NCI-H524 (cell line): Measurements from ENCODE around the gene ZNF787.
A peak's percentile ranks its signal among the peaks of the same experiment; 100 is the strongest.

Experiments
- DNase-seq, 2 experiments: peaks; one replicate each; lab custom pipeline; 2025; lab: John Stamatoyannopoulos, UW

The ZNF787 gene

GRCh38 chr19:56086671-56087430 lies 34.2 kb downstream of the ZNF787 start:
- no peak for DNase-seq

GRCh38 chr19:56085571-56086275 lies 35.4 kb downstream of the ZNF787 start:
- no peak for DNase-seq

DNA sequence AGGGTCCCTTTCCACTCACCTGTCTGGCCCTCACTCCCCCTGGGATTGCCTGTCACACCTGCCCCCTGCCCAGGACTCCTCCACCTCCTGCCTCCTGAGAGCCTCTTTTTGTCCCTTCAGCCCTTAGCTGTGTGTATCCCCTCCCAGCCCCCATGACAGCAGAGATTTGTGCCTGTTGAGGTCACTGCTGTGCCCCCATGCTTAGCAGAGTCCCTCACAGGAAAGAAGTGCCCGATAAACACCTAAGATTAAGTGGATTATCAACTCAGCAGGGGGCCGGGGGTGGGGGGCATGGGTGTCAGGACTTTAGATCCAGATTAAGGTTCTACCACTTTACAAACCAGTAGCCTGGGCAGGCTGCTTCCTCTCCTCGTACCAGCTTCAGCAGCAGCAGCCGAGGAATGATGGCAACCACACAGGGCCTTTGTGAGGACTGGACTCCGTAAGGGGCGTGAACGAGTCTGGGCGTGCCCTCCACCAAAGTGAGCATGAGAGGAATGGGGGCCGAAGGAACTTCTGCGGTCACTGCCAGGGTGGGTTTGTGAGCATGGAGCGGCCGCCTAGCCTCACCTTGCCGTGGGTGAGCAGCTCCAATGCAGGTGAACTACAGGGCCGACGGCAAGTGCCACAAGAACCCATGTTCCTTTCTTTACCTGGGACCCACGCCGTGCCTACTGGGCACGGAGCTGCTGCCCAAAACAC lies 36.1 kb downstream of the ZNF787 start:
- no peak for DNase-seq

DNA sequence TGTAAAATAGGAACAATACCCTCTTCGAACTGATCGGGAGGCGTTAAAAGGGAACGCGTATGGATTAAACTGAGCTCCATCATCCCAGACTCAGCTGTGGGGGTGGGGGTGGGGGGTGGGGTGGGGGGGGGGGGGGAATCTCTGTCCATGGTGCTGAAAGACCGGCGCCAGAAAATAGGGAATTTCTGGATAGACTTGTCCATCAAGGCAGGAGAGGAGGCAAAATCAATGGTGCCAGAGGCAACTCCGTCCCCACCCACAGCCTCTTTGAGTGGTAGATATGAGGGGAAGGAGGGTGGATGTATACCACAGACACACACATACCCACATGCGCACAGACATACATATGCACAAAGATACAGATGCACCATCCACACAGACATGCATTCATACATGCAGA lies 37.4 kb downstream of the ZNF787 start:
- no peak for DNase-seq

DNA sequence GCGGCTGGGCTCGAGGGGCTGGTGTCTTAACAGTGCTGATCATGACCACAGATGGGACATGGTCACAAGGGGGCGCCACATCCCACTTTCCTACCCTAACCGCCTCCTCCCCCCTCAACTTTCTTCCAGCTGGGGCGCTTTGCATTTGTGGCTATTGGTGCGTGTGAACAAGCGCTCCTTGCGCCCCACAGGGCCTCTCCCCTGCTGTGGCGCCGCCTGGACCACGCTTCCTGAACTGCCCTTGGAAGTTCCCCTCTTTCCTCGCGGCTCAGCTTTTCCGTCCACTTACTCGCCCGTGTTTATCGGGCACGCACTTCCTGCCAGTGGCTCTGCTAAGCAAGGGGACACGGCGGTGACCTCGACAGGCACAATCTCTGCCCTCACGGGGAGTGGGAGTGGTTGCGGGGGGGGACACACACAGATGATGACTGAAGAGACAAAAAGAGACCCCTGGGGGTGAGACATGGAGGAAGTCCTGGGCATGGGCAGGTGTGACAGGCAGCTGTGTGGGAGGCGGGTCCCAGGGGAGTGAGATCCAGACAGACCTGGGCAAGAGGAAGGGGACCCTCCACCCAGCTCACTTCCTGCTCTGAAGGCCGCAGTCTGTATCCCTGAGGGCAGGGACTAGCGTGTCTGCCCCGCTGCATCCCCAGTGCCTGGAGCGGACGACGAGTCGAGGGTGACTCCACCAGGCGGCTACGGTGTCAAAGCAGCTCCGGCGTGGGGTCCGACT lies 40.3 kb downstream of the ZNF787 start:
- peak; percentile 81 for DNase-seq

- no peak for DNase-seq
These were observed 41.5 kb downstream of the ZNF787 start for GRCh38 chr19:56079609-56080008.

GRCh38 chr19:56076498-56076897 lies 44.6 kb downstream of the ZNF787 start:
- DNase-seq = peak in 1 of 2 experiments; percentile 57

DNA sequence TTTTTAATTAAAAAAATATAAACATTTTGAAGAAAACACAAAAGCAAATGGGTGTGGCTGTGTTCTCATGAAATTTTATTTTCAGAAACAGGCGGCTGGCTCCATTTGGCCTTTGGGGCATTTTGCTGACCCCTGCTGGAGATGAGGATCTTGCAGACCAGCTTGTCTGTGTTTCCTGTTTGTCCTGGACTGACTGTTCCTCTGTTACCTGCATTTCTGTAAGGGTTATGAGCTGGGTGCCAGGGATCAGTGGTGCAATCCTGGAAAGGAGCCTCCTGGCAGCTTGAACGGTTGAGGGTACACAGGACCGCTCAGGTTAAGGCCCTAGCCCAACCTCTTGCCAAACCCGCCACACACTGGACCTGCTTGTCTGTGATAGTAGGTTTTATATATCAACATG lies 49.9 kb downstream of the ZNF787 start:
- DNase-seq = no peak

DNA sequence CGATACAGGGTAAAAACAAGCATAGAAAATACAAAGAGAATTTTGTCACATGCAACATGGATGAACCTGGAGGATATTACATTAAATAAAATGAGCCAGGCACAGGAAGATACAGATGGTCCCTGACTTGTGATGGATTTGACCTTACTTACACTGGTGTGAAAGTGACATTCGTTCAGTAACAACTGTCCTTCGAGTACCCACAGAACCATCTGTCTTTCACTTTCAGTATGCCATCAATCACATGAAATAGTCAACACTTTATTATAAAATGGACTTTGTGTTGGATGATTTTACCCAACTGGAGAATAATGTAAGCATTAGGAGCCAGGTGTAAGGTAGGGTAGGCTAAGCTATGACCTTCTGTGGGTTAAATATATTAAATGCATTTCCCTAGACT lies 51.5 kb downstream of the ZNF787 start:
- DNase-seq = no peak

- peak; percentile 46 to 72 for DNase-seq
These were observed 54.7 kb downstream of the ZNF787 start for GRCh38 chr19:56066152-56067023.

GRCh38 chr19:56053596-56053995 lies 67.5 kb downstream of the ZNF787 start:
- DNase-seq = no peak
